Measurements from ENCODE around the gene TCTN2. TPM values are rescaled to one million over a fixed set of nuclear protein-coding genes. Genes with fewer than 3 reads are reported as not detected.

The TCTN2 gene
- total and polyA plus RNA-seq, 9 of the 15 experiments (the other 6 are each of a cell fraction or from before 2014, with no cell fraction given) = 0.58 to 5.5 (median 3.6) TPM

- peak; percentile 100 for TF ChIP-seq GABPA (tag; conservative IDR thresholded peaks at IDR 0.05; ENCODE audit: low read depth)
- TF ChIP-seq SMC3 (conservative IDR thresholded peaks at IDR 0.05; ENCODE audit: insufficient read depth, low read depth, low read length) = 0 out of 2 replicates have a peak, but pooled peaks have one; percentile 28
- TF ChIP-seq POLR2A (conservative IDR thresholded peaks at IDR 0.05) = peak; percentile 99
- peak; percentile 99 for TF ChIP-seq MYC (IDR thresholded peaks at IDR 0.05; ENCODE audit: low read depth, low read length)
- TF ChIP-seq MYC (CRISPR knock-in tag; IDR thresholded peaks at IDR 0.05; ENCODE audit: borderline replicate concordance, low read depth) = peak; percentile 58; the same call in 1 of the 2 replicates
- TF ChIP-seq POLR3G (IDR thresholded peaks at IDR 0.05; ENCODE audit: extremely low read depth, insufficient read length, insufficient replicate concordance) = no peak
- TF ChIP-seq, protein P1, sequence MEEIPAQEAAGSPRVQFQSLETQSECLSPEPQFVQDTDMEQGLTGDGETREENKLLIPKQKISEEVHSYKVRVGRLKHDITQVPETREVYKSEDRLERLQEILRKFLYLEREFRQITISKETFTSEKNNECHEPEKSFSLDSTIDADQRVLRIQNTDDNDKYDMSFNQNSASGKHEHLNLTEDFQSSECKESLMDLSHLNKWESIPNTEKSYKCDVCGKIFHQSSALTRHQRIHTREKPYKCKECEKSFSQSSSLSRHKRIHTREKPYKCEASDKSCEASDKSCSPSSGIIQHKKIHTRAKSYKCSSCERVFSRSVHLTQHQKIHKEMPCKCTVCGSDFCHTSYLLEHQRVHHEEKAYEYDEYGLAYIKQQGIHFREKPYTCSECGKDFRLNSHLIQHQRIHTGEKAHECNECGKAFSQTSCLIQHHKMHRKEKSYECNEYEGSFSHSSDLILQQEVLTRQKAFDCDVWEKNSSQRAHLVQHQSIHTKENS (CRISPR knock-in tag; IDR thresholded peaks at IDR 0.05) = no peak
- TF ChIP-seq CHD2 (IDR thresholded peaks at IDR 0.05; ENCODE audit: low read depth, low read length) = 0 out of 2 replicates have a peak, but pooled peaks have one; percentile 39
- no peak for TF ChIP-seq FOXM1 (IDR thresholded peaks at IDR 0.05; ENCODE audit: low read depth)
- 0 out of 2 replicates have a peak, but pooled peaks have one; percentile 48 for TF ChIP-seq FOXM1 (CRISPR knock-in tag; IDR thresholded peaks at IDR 0.05; ENCODE audit: low read depth)
- no peak for TF ChIP-seq NR1H2 (CRISPR knock-in tag; IDR thresholded peaks at IDR 0.05)
- no peak for TF ChIP-seq ZBED1 (IDR thresholded peaks at IDR 0.05)
- peak; percentile 75 for TF ChIP-seq ZBTB33 (CRISPR knock-in tag; IDR thresholded peaks at IDR 0.05)
- TF ChIP-seq FOSL1 (tag; conservative IDR thresholded peaks at IDR 0.05) = peak; percentile 66
- 0 out of 2 replicates have a peak, but pooled peaks have one; percentile 51 for TF ChIP-seq CHCHD3 (CRISPR knock-in tag; IDR thresholded peaks at IDR 0.05)
- peak in 1 of 2 experiments; percentile 100; a peak in 2 of 4 replicates for TF ChIP-seq HDAC1 (IDR thresholded peaks at IDR 0.05)
- no peak for TF ChIP-seq ZC3H4 (CRISPR knock-in tag; IDR thresholded peaks at IDR 0.05; ENCODE audit: borderline replicate concordance)
- TF ChIP-seq NCOA4 (IDR thresholded peaks at IDR 0.05; ENCODE audit: partially characterized antibody) = no peak
- TF ChIP-seq HEY1 (CRISPR knock-in tag; IDR thresholded peaks at IDR 0.05; ENCODE audit: borderline replicate concordance) = no peak
- TF ChIP-seq, protein P2, sequence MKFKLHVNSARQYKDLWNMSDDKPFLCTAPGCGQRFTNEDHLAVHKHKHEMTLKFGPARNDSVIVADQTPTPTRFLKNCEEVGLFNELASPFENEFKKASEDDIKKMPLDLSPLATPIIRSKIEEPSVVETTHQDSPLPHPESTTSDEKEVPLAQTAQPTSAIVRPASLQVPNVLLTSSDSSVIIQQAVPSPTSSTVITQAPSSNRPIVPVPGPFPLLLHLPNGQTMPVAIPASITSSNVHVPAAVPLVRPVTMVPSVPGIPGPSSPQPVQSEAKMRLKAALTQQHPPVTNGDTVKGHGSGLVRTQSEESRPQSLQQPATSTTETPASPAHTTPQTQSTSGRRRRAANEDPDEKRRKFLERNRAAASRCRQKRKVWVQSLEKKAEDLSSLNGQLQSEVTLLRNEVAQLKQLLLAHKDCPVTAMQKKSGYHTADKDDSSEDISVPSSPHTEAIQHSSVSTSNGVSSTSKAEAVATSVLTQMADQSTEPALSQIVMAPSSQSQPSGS (CRISPR knock-in tag; IDR thresholded peaks at IDR 0.05) = no peak
- peak in 1 of 2 experiments; percentile 75; a peak in 1 of 4 replicates for TF ChIP-seq ZNF639 (CRISPR knock-in tag; conservative IDR thresholded peaks at IDR 0.05 in 1 of 2, IDR thresholded peaks at IDR 0.05 in 1 of 2)
- TF ChIP-seq BDP1 (IDR thresholded peaks at IDR 0.05; ENCODE audit: insufficient read depth, insufficient read length) = no peak
These were observed 37.4 kb upstream of the TCTN2 start, which contains the start of the genes EIF2B1 and GTF2H3 (continued) for GRCh38 chr12:123633379-123634141.

All from K562 (cell line).